ENCODE results near the gene YPEL1. TPM values are rescaled to one million over a fixed set of nuclear protein-coding genes. Genes with fewer than 3 reads are reported as not detected.

Gene YPEL1
- total and polyA plus RNA-seq, 12 donors = 0.84 to 19.4 (median 3.0) TPM

DNA sequence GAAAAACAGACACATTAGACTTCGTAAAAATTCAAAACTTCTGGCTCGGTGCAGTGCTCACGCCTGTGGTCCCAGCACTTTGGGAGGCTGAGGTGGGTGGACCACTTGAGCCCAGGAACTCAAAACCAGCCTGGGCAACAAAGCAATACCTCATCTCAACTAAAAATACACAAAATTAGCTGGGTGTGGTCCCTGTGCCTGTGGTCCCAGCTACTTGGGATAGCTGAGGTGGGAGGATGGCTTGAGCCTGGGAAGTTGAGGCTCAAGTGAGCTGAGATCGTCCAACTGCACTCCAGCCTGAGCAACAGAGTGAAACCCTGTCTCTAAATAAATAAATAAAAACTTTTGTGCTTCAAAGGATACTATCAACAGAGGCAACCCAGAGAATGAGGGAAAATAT, 23.7 kb downstream of the YPEL1 start:
- Histone ChIP-seq H3K27me3 (no peaks in the 10 kb centered on the region), H3K9me3 (replicated peaks in 1 of 3) (no peaks in the 10 kb centered on the region), H3K27ac (no peak overlapping the region), H3K4me3 (no peak overlapping the region), H3K36me3 (replicated peaks in 1 of 2) (no peaks in the 10 kb centered on the region), H3K4me1 (replicated peaks in 1 of 2) (peaks cover 0 to 21% of the 10 kb centered on the region in 2 donors)
- TF ChIP-seq POLR2A (IDR thresholded peaks at IDR 0.05) = no peak
- TF ChIP-seq CTCF (IDR thresholded peaks at IDR 0.05) = no peak
- intact Hi-C loops (cut with DNase I) = loop anchor here (5.0 to 10.0 kb wide), 2 partner anchors 225 to 233 kb away; no protein-coding TSS in a partner anchor
- no peak for DNase-seq
- 86 to 94% (median 88%) methylated on average over 4 of the region's 4 CpGs for WGBS, 4 donors

DNA sequence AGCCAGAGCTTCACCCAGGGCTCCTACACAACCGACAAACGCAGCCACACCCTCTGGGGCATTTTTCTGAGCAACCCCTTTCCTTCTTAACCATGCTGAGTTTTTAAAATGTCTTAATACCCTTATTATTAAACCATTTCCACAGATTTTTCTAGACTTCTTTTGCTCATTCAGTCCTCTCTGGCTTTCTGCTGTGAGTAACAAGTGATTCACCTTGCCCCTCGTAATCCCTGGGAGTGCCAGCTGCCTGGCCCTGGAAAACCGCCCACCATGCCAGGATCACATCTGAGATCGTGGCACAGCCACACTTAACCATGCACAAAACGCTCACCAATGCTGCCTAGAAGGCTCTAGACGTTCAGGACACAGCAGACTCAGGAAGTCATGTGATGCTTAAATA, 25.4 kb downstream of the YPEL1 start:
- 67 to 74% (median 71%) methylated on average over 7 of the region's 7 CpGs for whole genome bisulfite sequencing, 4 donors
- intact Hi-C loops (cut with DNase I) = loop anchor here (5.0 to 10.0 kb wide), 2 partner anchors 227 to 235 kb away; no protein-coding TSS in a partner anchor
- peak in 1 of 7 donors; percentile 58 for DNase-seq
- no peaks in the 10 kb centered on the region for H3K36me3 ChIP-seq (replicated peaks in 1 of 2)
- no peaks in the 10 kb centered on the region for H3K27me3 ChIP-seq
- H3K9me3 ChIP-seq (replicated peaks in 1 of 3) = no peaks in the 10 kb centered on the region
- H3K4me1 ChIP-seq (replicated peaks in 1 of 2) = peaks cover 0 to 21% of the 10 kb centered on the region in 2 donors
- TF ChIP-seq POLR2A (IDR thresholded peaks at IDR 0.05) = no peak
- TF ChIP-seq CTCF (IDR thresholded peaks at IDR 0.05) = no peak
- H3K4me3 ChIP-seq = no peak overlapping the region
- no peak overlapping the region for H3K27ac ChIP-seq

GRCh38 chr22:21709688-21710087, 25.9 kb downstream of the YPEL1 start:
- H3K9me3 ChIP-seq (replicated peaks in 1 of 3) = no peaks in the 10 kb centered on the region
- no peaks in the 10 kb centered on the region for H3K27me3 ChIP-seq
- intact Hi-C loops (cut with DNase I) = loop anchor here (5.0 to 10.0 kb wide), 2 partner anchors 228 to 235 kb away; no protein-coding TSS in a partner anchor
- DNase-seq = no peak
- peaks cover 0 to 21% of the 10 kb centered on the region in 2 donors for H3K4me1 ChIP-seq (replicated peaks in 1 of 2)
- no peaks in the 10 kb centered on the region for H3K36me3 ChIP-seq (replicated peaks in 1 of 2)
- H3K4me3 ChIP-seq = no peak overlapping the region
- H3K27ac ChIP-seq = no peak overlapping the region
- 69 to 85% (median 78%) methylated on average over 7 to 8 of the region's 8 CpGs for WGBS, 4 donors
- TF ChIP-seq CTCF (IDR thresholded peaks at IDR 0.05) (no peak), POLR2A (IDR thresholded peaks at IDR 0.05) (no peak)

DNA sequence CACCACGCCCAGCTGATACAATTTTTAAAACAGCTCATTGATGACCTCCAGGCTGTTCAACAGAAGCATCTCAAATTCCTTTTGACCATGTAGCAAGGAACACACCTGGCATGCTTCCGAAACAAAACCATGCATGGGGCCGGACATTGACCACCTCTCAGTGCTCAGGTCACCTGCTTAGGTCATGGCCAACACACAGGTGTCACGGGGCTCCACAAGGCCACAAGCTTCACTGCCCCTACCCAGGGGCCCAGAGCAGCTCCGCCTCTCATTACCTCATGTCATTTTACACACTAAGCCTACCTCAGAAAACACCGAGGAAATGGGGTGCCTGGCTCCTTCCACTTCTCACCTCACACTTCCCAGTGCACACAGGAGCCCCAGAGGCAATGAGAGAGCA, 26.6 kb downstream of the YPEL1 start:
- TF ChIP-seq POLR2A (IDR thresholded peaks at IDR 0.05) = no peak
- TF ChIP-seq CTCF (IDR thresholded peaks at IDR 0.05) = no peak
- H3K27me3 ChIP-seq = no peaks in the 10 kb centered on the region
- no peak overlapping the region for H3K4me3 ChIP-seq
- DNase-seq = no peak
- H3K9me3 ChIP-seq (replicated peaks in 1 of 3) = no peaks in the 10 kb centered on the region
- H3K4me1 ChIP-seq (replicated peaks in 1 of 2) = peaks cover 0 to 21% of the 10 kb centered on the region in 2 donors
- H3K36me3 ChIP-seq (replicated peaks in 1 of 2) = no peaks in the 10 kb centered on the region
- H3K27ac ChIP-seq = no peak overlapping the region
- intact Hi-C loops (cut with DNase I) = no loop called here
- WGBS, 4 donors = 94 to 96% (median 95%) methylated on average over 3 to 6 of the region's 6 CpGs
